Dermis blood vessel endothelial cell (primary cell): Measurements from ENCODE around the gene FARP1. TPM values are rescaled to one million over a fixed set of nuclear protein-coding genes. Genes with fewer than 3 reads are reported as not detected.
A peak's percentile ranks its signal among the peaks of the same experiment; 100 is the strongest.

Experiments used
- DNase-seq: peaks from one replicate; pipeline ENCODE4 v3.0.0; 2010
- total RNA-seq: library from RNA; depleted of rRNA; stranded (reverse); fragments of >200 nt; gene quantifications from 2 replicates; pipeline ENCODE4 v1.2.3, GENCODE V29; 2014

Gene FARP1
- total RNA-seq, 1 donor from 2014 or later: 17.2 TPM

DNA sequence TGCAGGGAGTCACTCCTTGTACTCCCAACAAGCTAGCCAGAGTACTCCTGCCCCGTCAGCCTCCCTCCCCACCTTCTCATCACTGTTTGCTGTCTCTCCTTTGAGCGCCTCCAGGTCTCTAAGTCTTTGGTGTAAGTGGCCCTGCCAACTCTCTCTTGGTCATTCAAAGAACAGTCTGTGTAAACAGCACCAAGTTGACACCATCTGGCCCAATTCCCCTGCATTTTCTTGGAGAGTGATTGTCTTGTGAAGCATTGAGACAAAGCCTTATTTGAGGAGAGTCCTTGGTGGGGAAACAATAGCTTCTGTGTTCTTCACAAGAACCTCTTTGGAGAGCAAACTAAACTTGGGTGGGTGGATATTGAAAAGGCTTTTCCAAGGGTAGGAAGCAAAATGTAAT, 148.8 kb downstream of the FARP1 start:
- no peak for DNase-seq

DNA sequence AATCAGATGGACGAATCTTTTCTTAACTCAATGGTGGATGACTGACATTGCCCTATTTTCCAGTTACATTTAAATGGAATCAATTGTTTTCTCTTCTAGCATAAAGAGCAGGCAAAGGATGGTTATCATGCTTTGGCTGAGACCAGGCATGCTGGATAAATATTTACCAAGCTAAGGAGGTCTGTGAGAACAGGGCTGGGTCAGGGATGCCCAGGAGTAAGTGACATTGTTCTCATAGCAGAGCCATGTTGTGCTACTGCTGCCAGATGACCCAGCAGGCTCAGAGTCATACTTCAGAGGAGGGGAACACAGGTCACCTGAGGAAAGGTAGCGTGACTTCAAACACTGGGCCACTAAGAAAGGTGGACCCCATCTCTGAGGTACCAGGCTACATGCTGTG, 150.2 kb downstream of the FARP1 start:
- DNase-seq: no peak

DNA sequence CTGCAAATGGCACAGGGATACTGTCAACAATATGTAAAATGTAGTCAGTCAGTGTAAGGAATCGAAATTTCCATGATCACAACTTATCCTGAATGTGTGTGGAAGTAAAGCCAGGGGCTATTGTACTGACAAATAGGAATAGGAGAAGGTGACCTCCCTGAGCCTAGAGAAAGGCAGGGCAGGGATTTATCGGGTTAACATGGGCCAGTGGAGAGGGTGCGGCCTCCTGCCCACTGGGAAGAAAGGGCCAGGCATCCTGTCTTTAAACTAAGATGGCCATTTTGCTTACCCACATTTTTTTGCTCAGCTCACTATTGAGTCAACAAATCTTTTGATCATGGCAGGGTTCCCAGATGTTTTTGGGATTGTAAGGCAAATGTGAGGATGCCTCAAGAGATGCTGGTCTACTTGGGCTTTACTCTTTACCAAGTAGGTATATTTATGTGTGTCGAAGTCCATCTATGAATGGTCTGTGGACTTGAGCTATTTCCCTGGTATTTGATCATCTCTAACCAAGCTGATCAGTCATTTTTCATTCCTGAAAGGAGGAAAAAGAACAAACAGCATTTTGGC, 150.8 kb downstream of the FARP1 start:
- DNase-seq: no peak

GRCh38 chr13:98295371-98295770, 152.5 kb downstream of the FARP1 start:
- no peak for DNase-seq

DNA sequence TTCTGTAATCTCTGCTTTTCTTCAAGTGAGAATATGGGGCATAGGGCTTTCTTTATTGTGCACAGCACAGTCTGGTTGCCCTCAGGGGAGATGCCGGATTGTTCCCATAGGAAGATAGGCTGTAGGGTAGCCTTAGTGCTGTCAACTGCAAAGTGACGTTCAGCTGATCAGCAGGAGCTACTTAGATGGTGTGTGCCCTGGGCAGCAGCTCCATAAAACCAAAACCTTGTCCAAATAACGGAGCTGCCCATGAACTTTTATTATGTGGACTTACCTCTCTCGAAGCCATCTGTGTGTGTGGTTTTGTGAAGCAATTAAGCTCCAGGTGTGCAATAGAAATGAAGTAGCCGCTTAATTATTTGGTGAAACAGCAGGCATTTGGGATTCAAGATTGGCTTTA, 154.2 kb downstream of the FARP1 start:
- DNase-seq: no peak

DNA sequence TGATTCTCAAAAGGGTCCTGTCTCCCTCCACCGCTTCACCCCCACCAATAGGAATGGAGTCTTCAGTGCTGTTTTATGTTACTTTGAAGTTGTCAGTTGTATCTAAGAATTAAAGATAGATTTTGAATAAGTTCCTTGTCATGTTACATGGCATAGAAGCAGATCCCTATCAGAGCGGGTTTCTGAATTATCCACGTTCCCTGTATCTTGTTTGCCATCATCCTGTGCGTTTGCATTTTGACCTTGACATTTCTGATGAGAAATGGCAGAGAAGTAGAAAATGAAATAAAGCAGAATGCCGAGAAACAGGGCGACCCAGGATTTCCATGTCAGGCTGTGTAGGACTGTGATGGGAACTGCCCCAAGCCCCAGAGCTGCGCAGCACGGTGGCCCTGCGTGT, 154.9 kb downstream of the FARP1 start:
- no peak for DNase-seq

DNA sequence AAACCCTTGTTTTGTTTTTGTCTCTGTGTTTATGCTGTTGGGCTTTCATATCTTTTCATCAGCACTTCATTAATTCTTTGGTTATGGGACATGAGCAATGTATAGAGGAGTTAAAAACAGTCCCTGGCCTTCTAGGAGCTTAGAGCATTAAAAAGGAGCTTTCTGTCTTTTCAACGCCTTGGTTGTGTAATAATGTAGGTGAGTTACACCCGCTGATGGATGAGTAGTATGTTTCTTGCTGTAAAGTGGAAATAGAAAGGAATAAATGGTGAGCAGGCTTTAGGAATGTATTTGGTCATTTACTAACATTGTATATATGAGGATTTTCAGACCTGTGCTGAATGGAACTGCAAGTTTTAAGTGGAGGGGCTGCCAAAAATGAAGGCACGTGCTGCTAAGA, 155.7 kb downstream of the FARP1 start:
- no peak for DNase-seq

- no peak for DNase-seq
These were observed 156.5 kb downstream of the FARP1 start for GRCh38 chr13:98299235-98299965.

- no peak for DNase-seq
These were observed 157.1 kb downstream of the FARP1 start for GRCh38 chr13:98299966-98300350.

DNA sequence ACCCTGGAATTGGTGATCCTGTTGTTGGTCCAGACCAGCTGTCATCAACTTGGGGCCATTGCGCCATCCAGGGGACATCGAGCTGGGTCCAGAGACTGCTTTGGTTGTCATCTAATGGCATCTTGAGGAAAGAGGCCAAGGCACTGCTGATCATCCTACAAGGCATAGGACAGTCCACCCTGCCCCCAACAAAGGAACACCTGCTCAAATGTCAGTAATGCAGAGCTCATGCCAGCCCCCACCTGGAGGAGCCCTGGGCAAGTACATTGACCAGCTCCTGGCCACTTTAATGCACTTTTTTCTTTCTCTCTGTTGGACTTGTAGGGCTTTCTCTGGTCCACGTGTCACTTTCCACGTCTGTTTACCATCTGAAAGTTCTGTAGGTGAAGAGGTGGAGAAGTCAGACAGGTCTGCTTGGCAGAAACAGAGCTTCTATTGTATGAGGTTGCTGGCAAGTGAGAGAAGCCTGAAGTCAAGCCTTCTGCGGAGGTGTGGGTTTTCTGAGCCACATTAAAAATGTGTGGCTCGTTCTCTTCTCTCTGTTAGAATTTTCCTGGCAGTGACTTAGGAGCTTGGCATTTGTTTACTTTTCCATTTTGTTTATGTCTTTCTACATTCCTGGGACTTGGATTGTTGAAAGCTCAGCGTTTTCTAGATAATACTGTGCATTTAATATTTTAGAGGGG, 158.2 kb downstream of the FARP1 start:
- DNase-seq: no peak

GRCh38 chr13:98301721-98302120, 158.8 kb downstream of the FARP1 start:
- DNase-seq: no peak

DNA sequence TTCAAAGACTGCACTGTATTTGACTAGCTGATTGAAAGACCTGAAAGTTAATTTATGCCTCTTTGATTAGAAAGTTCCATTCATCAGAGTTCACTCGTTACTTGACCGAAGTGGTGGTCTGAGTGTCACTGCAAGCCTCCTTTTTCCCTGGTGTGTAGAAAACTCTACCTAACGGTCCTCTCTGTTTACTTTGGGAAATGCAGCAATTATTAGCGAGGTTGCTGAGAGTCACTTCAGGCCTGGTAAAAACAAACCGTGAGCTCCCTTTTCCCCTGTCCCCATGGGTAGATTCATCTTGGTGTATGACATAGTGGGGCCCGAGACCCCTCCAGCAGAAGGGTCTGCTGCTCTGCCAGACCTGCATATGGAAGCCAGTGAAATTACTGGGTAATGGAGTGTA, 161.0 kb downstream of the FARP1 start:
- no peak for DNase-seq

DNA sequence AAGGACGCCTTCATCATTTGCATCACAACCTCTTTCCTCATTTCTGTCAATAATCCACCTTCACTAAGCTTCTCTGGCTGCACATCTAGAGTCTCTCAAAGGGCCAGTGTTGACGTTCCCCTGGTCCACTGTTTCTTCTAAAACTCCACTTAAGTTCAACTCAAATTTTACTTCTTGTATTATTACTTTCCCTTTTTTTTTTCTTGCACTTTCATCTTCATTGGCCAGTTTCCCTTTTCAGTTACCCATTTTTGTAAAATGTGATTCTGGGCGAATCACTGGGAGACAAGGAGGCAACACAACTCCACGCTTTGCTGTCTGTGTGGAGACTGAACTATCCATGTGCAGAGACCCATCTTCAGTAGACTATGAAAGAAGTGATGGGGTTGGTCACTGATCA, 162.8 kb downstream of the FARP1 start:
- no peak for DNase-seq

DNA sequence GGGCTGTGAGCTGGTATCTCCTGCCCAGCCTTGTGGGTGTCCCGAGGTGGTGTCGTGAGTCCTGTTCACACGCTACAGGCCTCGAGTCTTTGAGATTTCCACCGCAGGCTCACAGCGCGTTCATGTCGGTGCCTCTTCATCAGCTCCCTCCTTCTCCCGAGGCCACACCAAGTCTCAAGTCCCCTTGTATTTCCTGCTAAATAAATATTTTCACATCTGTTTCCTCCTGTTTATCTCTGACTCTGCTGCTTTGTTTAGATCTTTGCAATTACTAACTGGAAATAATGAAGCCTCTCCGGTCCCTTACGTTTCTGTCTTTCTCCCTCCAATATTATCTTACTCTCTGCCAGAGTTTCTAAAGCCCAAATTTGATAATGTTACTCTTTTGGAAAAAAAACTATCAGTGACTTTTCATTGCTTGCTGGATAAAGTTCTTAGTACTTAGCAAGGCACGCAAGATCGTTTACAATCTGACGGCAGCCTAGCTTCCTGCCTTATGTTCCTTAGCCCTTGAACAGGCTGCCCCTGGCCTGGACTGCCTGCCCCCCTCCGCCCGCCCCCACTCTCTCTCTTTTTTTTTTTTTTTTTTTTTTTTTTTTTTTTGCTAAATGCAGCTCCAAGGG, 164.7 kb downstream of the FARP1 start:
- DNase-seq: peak; percentile 49

GRCh38 chr13:98308086-98308911, 165.4 kb downstream of the FARP1 start:
- no peak for DNase-seq

- no peak for DNase-seq
These were observed 166.9 kb downstream of the FARP1 start for GRCh38 chr13:98309569-98310335.

- DNase-seq: peak; percentile 33
These were observed 167.7 kb downstream of the FARP1 start for GRCh38 chr13:98310485-98311199.

DNA sequence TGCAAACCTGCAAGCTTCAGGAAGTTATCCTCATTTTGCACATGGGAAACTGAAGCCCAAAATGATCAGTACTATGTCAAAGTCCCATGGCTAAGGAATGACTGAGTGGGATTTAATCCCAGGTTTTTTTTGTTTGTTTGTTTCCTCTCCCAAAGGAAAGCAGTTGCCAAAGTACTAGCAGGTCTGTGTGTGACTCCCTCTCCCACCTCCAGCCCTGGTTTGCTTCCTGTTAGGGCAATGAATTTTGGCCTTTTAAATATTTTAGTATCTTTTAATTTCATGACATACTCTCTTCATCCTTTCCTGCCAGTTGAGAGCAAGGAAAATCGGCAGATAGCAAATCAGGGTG, 168.3 kb downstream of the FARP1 start:
- no peak for DNase-seq

- DNase-seq: no peak
These were observed 169.7 kb downstream of the FARP1 start for GRCh38 chr13:98312606-98313005.

DNA sequence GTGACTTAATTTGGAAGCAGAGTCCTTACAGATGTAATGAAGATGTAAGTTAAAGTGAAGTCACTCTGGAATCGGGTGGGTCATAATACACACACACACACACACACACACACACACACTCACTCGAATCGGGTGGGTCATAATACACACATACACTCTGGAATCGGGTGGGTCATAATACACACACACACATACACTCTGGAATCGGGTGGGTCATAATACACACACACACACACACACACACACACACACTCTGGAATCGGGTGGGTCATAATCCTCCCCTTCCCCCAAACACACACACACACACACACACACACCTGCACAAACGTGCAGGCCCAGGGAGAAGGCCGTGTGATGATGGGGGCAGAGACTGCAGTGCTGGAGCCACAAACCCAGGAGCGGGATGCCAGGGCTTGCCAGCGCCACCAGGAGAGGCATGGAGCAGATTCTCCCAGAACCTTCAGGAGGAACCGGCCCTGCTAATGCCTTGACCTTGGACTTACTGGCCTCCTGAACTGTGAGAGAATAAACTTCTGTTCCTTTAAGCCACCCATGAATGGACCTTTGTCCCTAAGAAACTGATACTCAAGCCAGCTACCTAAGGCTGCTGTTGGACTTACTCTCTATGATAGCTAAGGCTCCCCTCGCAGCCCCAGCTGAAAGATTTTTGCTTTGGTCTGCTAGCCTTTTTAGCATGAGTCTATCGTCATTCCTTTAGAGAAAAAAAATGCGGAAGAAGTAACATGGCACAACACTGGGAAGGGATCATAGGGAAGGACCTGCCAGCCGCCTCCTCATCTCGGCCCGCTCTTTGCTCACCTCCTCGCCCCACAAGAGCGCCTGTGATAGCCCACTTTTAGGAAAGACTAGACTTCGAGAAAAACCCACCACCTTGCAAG, 170.4 kb downstream of the FARP1 start:
- no peak for DNase-seq
